PC-3 (cell line): ENCODE measurements around the gene PDLIM5.

ENCODE experiments used
- EZH2 ChIP-seq: fragments of 300-600 bp; sonication (generic); IDR thresholded peaks from one replicate; pipeline ENCODE4 v1.6.1; 2017; ENCODE audit warnings: antibody characterized with exemption, mild to moderate bottlenecking, low read length; ENCODE audit not compliant: unreplicated experiment
- TF ChIP-seq, protein P1 (sequence below): fragments of 300-600 bp; sonication (generic); conservative IDR thresholded peaks from 2 replicates; pipeline ENCODE4 v1.5.1; 2017; ENCODE audit warnings: antibody characterized with exemption, low read depth, mild to moderate bottlenecking, low read length

DNA sequence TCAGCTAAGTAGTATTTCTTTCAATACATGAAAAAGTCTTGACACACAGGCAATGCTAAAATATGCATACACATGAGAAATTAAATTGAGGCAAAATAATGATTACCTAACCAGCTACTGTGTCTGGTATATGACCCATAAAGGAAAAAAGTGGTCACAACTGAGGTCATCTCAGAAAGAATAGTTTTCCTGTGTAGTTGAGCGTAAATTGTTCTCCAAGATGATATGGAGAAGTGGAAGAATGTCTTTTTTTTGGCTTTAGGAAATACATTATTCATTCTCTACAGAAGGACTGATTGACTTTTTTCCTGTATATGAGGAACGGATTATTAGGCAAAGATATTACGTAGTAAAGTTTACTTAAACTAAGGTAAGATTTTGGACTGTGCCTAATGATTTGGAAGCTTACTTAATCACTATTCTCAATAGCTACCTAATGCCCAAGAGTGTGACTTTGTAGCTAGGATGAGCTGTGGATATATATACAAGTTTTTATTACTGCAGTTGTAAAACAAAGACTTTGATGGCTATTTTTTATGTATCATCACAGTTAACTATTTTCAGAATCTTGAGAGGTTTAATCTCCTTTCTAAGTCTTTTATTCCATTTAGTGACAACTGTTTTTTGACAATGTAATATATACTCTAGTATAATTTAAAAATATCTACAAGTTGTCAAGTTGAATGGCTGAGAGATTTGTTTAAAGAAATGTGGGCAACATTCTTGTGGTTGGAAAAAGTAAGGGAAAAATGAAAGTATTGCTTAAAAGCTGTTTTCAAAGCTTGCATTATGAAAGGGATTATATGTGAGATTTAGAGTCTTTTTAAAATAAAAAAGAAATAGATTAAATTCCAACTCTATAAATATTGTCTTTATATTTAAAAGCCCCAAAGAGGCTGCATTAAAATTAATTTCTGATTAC, 100.2 kb downstream of the PDLIM5 start:
- TF ChIP-seq EZH2: no peak
- TF ChIP-seq, protein P1, sequence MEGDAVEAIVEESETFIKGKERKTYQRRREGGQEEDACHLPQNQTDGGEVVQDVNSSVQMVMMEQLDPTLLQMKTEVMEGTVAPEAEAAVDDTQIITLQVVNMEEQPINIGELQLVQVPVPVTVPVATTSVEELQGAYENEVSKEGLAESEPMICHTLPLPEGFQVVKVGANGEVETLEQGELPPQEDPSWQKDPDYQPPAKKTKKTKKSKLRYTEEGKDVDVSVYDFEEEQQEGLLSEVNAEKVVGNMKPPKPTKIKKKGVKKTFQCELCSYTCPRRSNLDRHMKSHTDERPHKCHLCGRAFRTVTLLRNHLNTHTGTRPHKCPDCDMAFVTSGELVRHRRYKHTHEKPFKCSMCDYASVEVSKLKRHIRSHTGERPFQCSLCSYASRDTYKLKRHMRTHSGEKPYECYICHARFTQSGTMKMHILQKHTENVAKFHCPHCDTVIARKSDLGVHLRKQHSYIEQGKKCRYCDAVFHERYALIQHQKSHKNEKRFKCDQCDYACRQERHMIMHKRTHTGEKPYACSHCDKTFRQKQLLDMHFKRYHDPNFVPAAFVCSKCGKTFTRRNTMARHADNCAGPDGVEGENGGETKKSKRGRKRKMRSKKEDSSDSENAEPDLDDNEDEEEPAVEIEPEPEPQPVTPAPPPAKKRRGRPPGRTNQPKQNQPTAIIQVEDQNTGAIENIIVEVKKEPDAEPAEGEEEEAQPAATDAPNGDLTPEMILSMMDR: no peak
